DND-41 (cell line): ENCODE results near the gene DYNLT1.
"Not testable (repeated sequence)": the region's sequence is repeated elsewhere in the genome, so short reads cannot be mapped to it uniquely, and the experiment has no call there.

Experiments
- ATAC-seq: fragments of 200-7000 bp; cut with Tn5 transposase; 3 replicates; pipeline ENCODE4 v1.9.1; 2021; ENCODE audit warnings: low read depth; ENCODE audit not compliant: insufficient read depth
- DNase-seq: peaks from one replicate; pipeline ENCODE4 v3.0.0-alpha.2; 2020
- H2AFZ ChIP-seq: 2 replicates; pipeline ENCODE4 v1.6.0; 2012; ENCODE audit warnings: low read depth, low read length
- H3K27ac ChIP-seq: 2 replicates; pipeline ENCODE4 v1.5.1; 2012; ENCODE audit warnings: low read length, inconsistent platforms
- H3K27me3 ChIP-seq: fragments of 200-600 bp; sonication (generic); 2 replicates; pipeline ENCODE4 v1.6.0; 2012; ENCODE audit warnings: low read length, mild to moderate bottlenecking, inconsistent platforms; ENCODE audit not compliant: insufficient read depth, poor library complexity
- H3K36me3 ChIP-seq: 2 replicates; pipeline ENCODE4 v1.5.1; 2012; ENCODE audit warnings: low read length, inconsistent platforms; ENCODE audit not compliant: insufficient read depth
- H3K4me1 ChIP-seq: 2 replicates; pipeline ENCODE4 v1.5.1; 2012; ENCODE audit warnings: mild to moderate bottlenecking, low read length; ENCODE audit not compliant: insufficient read depth
- H3K4me2 ChIP-seq: 2 replicates; pipeline ENCODE4 v1.6.0; 2012; ENCODE audit warnings: mild to moderate bottlenecking, moderate library complexity, low read length, inconsistent platforms; ENCODE audit not compliant: insufficient read depth
- H3K4me3 ChIP-seq, 2 experiments: fragments of 200-600 bp in 1 of 2; shearing (Covaris generic) in 1 of 2; 2 replicates each; pipeline ENCODE4 v1.5.1; 2012 to 2016; ENCODE audit warnings: inconsistent platforms in 2 of 2, low read length in 2 of 2, mild to moderate bottlenecking in 2 of 2, low read depth in 1 of 2, moderate library complexity in 1 of 2
- H3K79me2 ChIP-seq: 2 replicates; pipeline ENCODE4 v1.6.0; 2012; ENCODE audit warnings: low read length, inconsistent platforms; ENCODE audit not compliant: insufficient read depth
- H3K9ac ChIP-seq: 2 replicates; pipeline ENCODE4 v1.6.0; 2012; ENCODE audit warnings: low read depth, mild to moderate bottlenecking, inconsistent platforms, low read length, moderate library complexity
- H3K9me3 ChIP-seq: 2 replicates; pipeline ENCODE4 v1.5.1; 2012; ENCODE audit warnings: low read length, moderate library complexity, mild to moderate bottlenecking, inconsistent platforms; ENCODE audit not compliant: insufficient read depth, severe bottlenecking
- H4K20me1 ChIP-seq: 2 replicates; pipeline ENCODE4 v1.6.0; 2012; ENCODE audit warnings: low read length; ENCODE audit not compliant: insufficient read depth
- CTCF ChIP-seq: IDR thresholded peaks from 2 replicates; pipeline ENCODE4 v1.5.1; 2012; ENCODE audit warnings: borderline replicate concordance, low read length, moderate library complexity, mild to moderate bottlenecking; ENCODE audit not compliant: poor library complexity, severe bottlenecking; ENCODE audit errors: extremely low read depth
- EZH2 ChIP-seq: IDR thresholded peaks from 3 replicates; pipeline ENCODE4 v1.6.1; 2012; ENCODE audit warnings: borderline replicate concordance, low read depth, mild to moderate bottlenecking, moderate library complexity, low read length, inconsistent platforms; ENCODE audit not compliant: severe bottlenecking

DYNLT1 gene

GRCh38 chr6:158674342-158675131 is 30.0 kb upstream of the DYNLT1 start:
- H3K4me1 ChIP-seq = no peaks in the 10 kb centered on the region
- no peaks in the 10 kb centered on the region for H3K36me3 ChIP-seq
- no peak for TF ChIP-seq CTCF
- TF ChIP-seq EZH2 = no peak
- DNase-seq = no peak
- no peak overlapping the region for H3K4me3 ChIP-seq
- H3K79me2 ChIP-seq = no peaks in the 10 kb centered on the region
- H3K9me3 ChIP-seq = no peaks in the 10 kb centered on the region
- no peak overlapping the region for H3K4me2 ChIP-seq
- peaks cover 2% of the 10 kb centered on the region for H3K27me3 ChIP-seq
- no peaks in the 10 kb centered on the region for H4K20me1 ChIP-seq
- H2AFZ ChIP-seq = no peak overlapping the region
- no peak overlapping the region for H3K27ac ChIP-seq
- no peak for ATAC-seq
- no peak overlapping the region for H3K9ac ChIP-seq

- peaks cover 16% of the 10 kb centered on the region for H3K27me3 ChIP-seq
- H3K27ac ChIP-seq = no peak overlapping the region
- no peak overlapping the region for H2AFZ ChIP-seq
- no peaks in the 10 kb centered on the region for H3K9me3 ChIP-seq
- no peaks in the 10 kb centered on the region for H3K79me2 ChIP-seq
- no peak overlapping the region for H3K4me2 ChIP-seq
- no peak for TF ChIP-seq EZH2
- no peak for TF ChIP-seq CTCF
- H4K20me1 ChIP-seq = no peaks in the 10 kb centered on the region
- H3K9ac ChIP-seq = no peak overlapping the region
- ATAC-seq (no peak), DNase-seq (no peak)
- no peak overlapping the region for H3K4me3 ChIP-seq
- no peaks in the 10 kb centered on the region for H3K36me3 ChIP-seq
- H3K4me1 ChIP-seq = no peaks in the 10 kb centered on the region
Measured at GRCh38 chr6:158672726-158673125, 28.2 kb upstream of the DYNLT1 start.

- ATAC-seq, H4K20me1 ChIP-seq, DNase-seq, H2AFZ ChIP-seq, H3K9me3 ChIP-seq, H3K4me2 ChIP-seq, H3K9ac ChIP-seq, H3K4me3 ChIP-seq, H3K79me2 ChIP-seq, H3K36me3 ChIP-seq, H3K4me1 ChIP-seq, H3K27ac ChIP-seq: not testable (repeated sequence)
- H3K27me3 ChIP-seq = peaks cover 22% of the 10 kb centered on the region
Measured at GRCh38 chr6:158672119-158672518, 27.6 kb upstream of the DYNLT1 start.

- H3K27me3 ChIP-seq = peaks cover 48% of the 10 kb centered on the region
- H3K36me3 ChIP-seq = no peaks in the 10 kb centered on the region
- 0 out of 2 replicates have a peak, but pooled peaks cover 6% of the 10 kb centered on the region for H4K20me1 ChIP-seq
- H3K27ac ChIP-seq = no peak overlapping the region
- TF ChIP-seq CTCF = no peak
- no peak for TF ChIP-seq EZH2
- no peak overlapping the region for H3K9ac ChIP-seq
- no peak overlapping the region for H3K4me2 ChIP-seq
- no peak overlapping the region for H3K4me3 ChIP-seq
- ATAC-seq (no peak), DNase-seq (no peak)
- H3K9me3 ChIP-seq = no peaks in the 10 kb centered on the region
- H3K79me2 ChIP-seq = no peaks in the 10 kb centered on the region
- H2AFZ ChIP-seq = no peak overlapping the region
- no peaks in the 10 kb centered on the region for H3K4me1 ChIP-seq
Measured at GRCh38 chr6:158669145-158670035, 24.8 kb upstream of the DYNLT1 start.
